Subcutaneous preadipocyte (primary cell): ENCODE results near the gene OR4K14. TPM values are rescaled to one million over a fixed set of nuclear protein-coding genes. Genes with fewer than 3 reads are reported as not detected.

Experiments
- total RNA-seq: library from RNA; depleted of rRNA; stranded (reverse); fragments of >200 nt; gene quantifications from 2 replicates; pipeline ENCODE4 v1.2.3, GENCODE V29; 2012

OR4K14 gene
- total RNA-seq: not detected in 2 replicates

GRCh38 chr14:20019257-20019865 lies at the start of gene OR4K14:
Gene OR4K14, minus strand, starts transcription at chr14:20019307. Its CDS starts 4,114 bp downstream, at chr14:20015193.

GRCh38 chr14:20059745-20060144 lies 40.6 kb upstream of the OR4K14 start, which contains the start of gene OR4L1:
Gene OR4L1, plus strand, starts transcription at chr14:20060045. Its CDS starts 0 bp downstream, at chr14:20060045.

GRCh38 chr14:20035938-20036337 lies 16.8 kb upstream of the OR4K14 start, which contains the start of gene OR4K13:
Gene OR4K13, minus strand, starts transcription at chr14:20036038. Its CDS starts 1,280 bp downstream, at chr14:20034758.

GRCh38 chr14:20001863-20002262 lies 17.2 kb downstream of the OR4K14 start, which contains the start of gene OR4Q2:
Gene OR4Q2, plus strand, starts transcription at chr14:20002163.

GRCh38 chr14:19975291-19975690 lies 43.8 kb downstream of the OR4K14 start, which contains the start of gene OR4K15:
Gene OR4K15, plus strand, starts transcription at chr14:19975591. Its CDS starts 0 bp downstream, at chr14:19975591.

Other genes with a start within 250 kb of the OR4K14 start
- gene OR4M1, start 245.8 kb downstream of the OR4K14 start, total RNA-seq: not detected in 2 replicates
- gene OR4N2, start 215.5 kb downstream of the OR4K14 start, total RNA-seq: not detected in 2 replicates
- not detected in 2 replicates for gene OR4K2, start 144.2 kb downstream of the OR4K14 start, total RNA-seq
- not detected in 2 replicates for gene OR4K5, start 98.7 kb downstream of the OR4K14 start, total RNA-seq
- gene OR4K1, start 88.4 kb downstream of the OR4K14 start, total RNA-seq: not detected in 2 replicates
- gene OR4K15, start 43.7 kb downstream of the OR4K14 start, total RNA-seq: not detected in 2 replicates
- gene OR4Q2, start 17.1 kb downstream of the OR4K14 start, total RNA-seq: not detected in 2 replicates
- gene OR4K13, start 16.7 kb upstream of the OR4K14 start, total RNA-seq: not detected in 2 replicates
- not detected in 2 replicates for gene OR4L1, start 40.7 kb upstream of the OR4K14 start, total RNA-seq
- gene OR4K17, start 91.4 kb upstream of the OR4K14 start, total RNA-seq: not detected in 2 replicates
- gene OR4N5, start 119.5 kb upstream of the OR4K14 start, total RNA-seq: not detected in 2 replicates
- gene OR11G2, start 171.6 kb upstream of the OR4K14 start, total RNA-seq: not detected in 2 replicates
- not detected in 2 replicates for gene OR11H6, start 204.4 kb upstream of the OR4K14 start, total RNA-seq
- not detected in 2 replicates for gene OR11H7, start 209.7 kb upstream of the OR4K14 start, total RNA-seq
- gene OR11H4, start 220.0 kb upstream of the OR4K14 start, total RNA-seq: not detected in 2 replicates